Nephron progenitor cell (in vitro differentiated cells): Measurements from ENCODE around the gene CEP68.

Source experiments
- DNase-seq: peaks from one replicate; pipeline ENCODE4 v3.0.0; 2021
- H3K27ac Mint-ChIP-seq: 2 replicates; pipeline ENCODE4 v1.8.0; 2021; ENCODE audit warnings: mild to moderate bottlenecking, moderate library complexity, mixed read lengths
- H3K27me3 Mint-ChIP-seq: 2 replicates; pipeline ENCODE4 v1.8.0; 2021; ENCODE audit warnings: mild to moderate bottlenecking, low read depth, mixed read lengths; ENCODE audit not compliant: poor library complexity
- H3K36me3 Mint-ChIP-seq: 2 replicates; pipeline ENCODE4 v1.8.0; 2021; ENCODE audit warnings: low read depth, mixed read lengths
- H3K4me1 Mint-ChIP-seq: 2 replicates; pipeline ENCODE4 v1.8.0; 2021; ENCODE audit warnings: mixed read lengths
- H3K4me3 Mint-ChIP-seq: 2 replicates; pipeline ENCODE4 v1.8.0; 2021; ENCODE audit warnings: mild to moderate bottlenecking, moderate library complexity, mixed read lengths
- H3K9me3 Mint-ChIP-seq: 2 replicates; pipeline ENCODE4 v1.8.0; 2021; ENCODE audit warnings: mild to moderate bottlenecking, moderate library complexity, mixed read lengths
- CTCF ChIP-seq: fragments of 200-600 bp; sonication (generic); IDR thresholded peaks from 2 replicates; pipeline ENCODE4 v1.5.0; 2021; ENCODE audit warnings: antibody characterized with exemption

The CEP68 gene

GRCh38 chr2:65108780-65109179 lies 52.6 kb downstream of the CEP68 start:
- no peak for TF ChIP-seq CTCF

GRCh38 chr2:65112633-65113032 lies 56.4 kb downstream of the CEP68 start:
- H3K27me3 Mint-ChIP-seq: no peaks in the 10 kb centered on the region

More at GRCh38 chr2:65108780-65109179, 52.6 kb downstream of the CEP68 start:
- no peak for DNase-seq
- Mint-ChIP-seq H3K4me1 (no peaks in the 10 kb centered on the region), H3K27ac (no peak overlapping the region), H3K9me3 (peaks cover 3% of the 10 kb centered on the region), H3K27me3 (no peaks in the 10 kb centered on the region), H3K36me3 (peaks cover 68% of the 10 kb centered on the region), H3K4me3 (no peak overlapping the region)

GRCh38 chr2:65113229-65113628 lies 57.0 kb downstream of the CEP68 start:
- Mint-ChIP-seq H3K9me3 (peaks cover 11% of the 10 kb centered on the region), H3K36me3 (peaks cover 49% of the 10 kb centered on the region), H3K27ac (no peak overlapping the region), H3K4me3 (no peak overlapping the region), H3K27me3 (no peaks in the 10 kb centered on the region), H3K4me1 (no peaks in the 10 kb centered on the region)
- TF ChIP-seq CTCF: no peak
- DNase-seq: no peak

More at GRCh38 chr2:65112633-65113032, 56.4 kb downstream of the CEP68 start:
- no peak for DNase-seq
- TF ChIP-seq CTCF: no peak
- H3K36me3 Mint-ChIP-seq: peaks cover 48% of the 10 kb centered on the region
- no peak overlapping the region for H3K4me3 Mint-ChIP-seq
- H3K27ac Mint-ChIP-seq: no peak overlapping the region
- H3K9me3 Mint-ChIP-seq: peaks cover 11% of the 10 kb centered on the region
- H3K4me1 Mint-ChIP-seq: no peaks in the 10 kb centered on the region

- Mint-ChIP-seq H3K36me3 (peaks cover 47% of the 10 kb centered on the region), H3K27me3 (no peaks in the 10 kb centered on the region), H3K9me3 (peaks cover 11% of the 10 kb centered on the region), H3K27ac (no peak overlapping the region), H3K4me1 (no peaks in the 10 kb centered on the region), H3K4me3 (no peak overlapping the region)
- no peak for DNase-seq
- no peak for TF ChIP-seq CTCF
Observed at GRCh38 chr2:65113816-65114215, 57.6 kb downstream of the CEP68 start.

- H3K36me3 Mint-ChIP-seq: peaks cover 39% of the 10 kb centered on the region
- H3K27me3 Mint-ChIP-seq: no peaks in the 10 kb centered on the region
- no peaks in the 10 kb centered on the region for H3K4me1 Mint-ChIP-seq
- H3K27ac Mint-ChIP-seq: no peak overlapping the region
- no peak for DNase-seq
- TF ChIP-seq CTCF: no peak
- peaks cover 11% of the 10 kb centered on the region for H3K9me3 Mint-ChIP-seq
- no peak overlapping the region for H3K4me3 Mint-ChIP-seq
Observed at GRCh38 chr2:65114921-65115320, 58.7 kb downstream of the CEP68 start.

- no peaks in the 10 kb centered on the region for H3K4me1 Mint-ChIP-seq
- no peak for TF ChIP-seq CTCF
- peaks cover 27% of the 10 kb centered on the region for H3K36me3 Mint-ChIP-seq
- H3K4me3 Mint-ChIP-seq: no peak overlapping the region
- no peak for DNase-seq
- peaks cover 11% of the 10 kb centered on the region for H3K9me3 Mint-ChIP-seq
- H3K27me3 Mint-ChIP-seq: no peaks in the 10 kb centered on the region
- no peak overlapping the region for H3K27ac Mint-ChIP-seq
Observed at GRCh38 chr2:65116645-65117044, 60.4 kb downstream of the CEP68 start.
